Measurements from ENCODE around the gene SAA4. TPM values are rescaled to one million over a fixed set of nuclear protein-coding genes. Genes with fewer than 3 reads are reported as not detected.

SAA4 gene
- total and polyA plus RNA-seq, 9 of the 15 experiments (the other 6 are each of a cell fraction or from before 2014, with no cell fraction given), result not detected

GRCh38 chr11:18193010-18193409 is 43.6 kb downstream of the SAA4 start:
- no peaks in the 10 kb centered on the region for H3K9me1 ChIP-seq (ENCODE audit: control insufficient read depth, insufficient read depth, low read length)
- 0% methylated on average over 4 of the region's 4 CpGs for WGBS (ENCODE audit: insufficient coverage, low coverage, missing lambda C conversion rate)
- H3K4me3 ChIP-seq, result no peak overlapping the region
- intact Hi-C loops (cut with micrococcal nuclease), result no loop called here
- no peak overlapping the region for H3K4me2 ChIP-seq (ENCODE audit: insufficient read depth, low read length)
- H3K79me2 ChIP-seq (ENCODE audit: control insufficient read depth, insufficient read depth, low read length), result no peaks in the 10 kb centered on the region
- H3K4me1 ChIP-seq (replicated peaks in 1 of 2; ENCODE audit: control insufficient read depth in 2 of 2, insufficient read depth in 2 of 2, low read length in 2 of 2), result peaks cover 0 to 6% of the 10 kb centered on the region in 2 experiments; a peak in 1 of 5 replicates
- no peak overlapping the region for H3K9ac ChIP-seq (ENCODE audit: insufficient read depth in 1 of 2, low read depth in 2 of 2, low read length in 2 of 2)
- POLR2A ChIA-PET, result no interaction called here
- in situ Hi-C loops (cut with MboI), result no loop called here
- H2AFZ ChIP-seq (ENCODE audit: low read depth, low read length), result no peak overlapping the region
- peaks cover 11 to 16% of the 10 kb centered on the region in 2 experiments for H3K27me3 ChIP-seq (ENCODE audit: control insufficient read depth in 2 of 2, insufficient read depth in 2 of 2, low read length in 2 of 2)
- no peak for DNase-seq (ENCODE audit: extremely low read depth in 1 of 4, low spot score in 3 of 4)
- ATAC-seq, result no peak
- no TSS peak for BruUV-seq (replicated peaks)
- H3K27ac ChIP-seq (ENCODE audit: extremely low read depth, low read depth, low read length), result no peak overlapping the region
- CTCF ChIA-PET (ENCODE audit: low intra/inter-chr PET ratio), result no interaction called here
- H4K20me1 ChIP-seq (replicated peaks; ENCODE audit: control insufficient read depth, insufficient read depth, low read length), result no peaks in the 10 kb centered on the region
- H3K9me3 ChIP-seq (replicated peaks; ENCODE audit: control insufficient read depth, insufficient read depth, low read depth, low read length), result no peaks in the 10 kb centered on the region
- H3K36me3 ChIP-seq (ENCODE audit: control insufficient read depth, insufficient read depth, low read length), result no peaks in the 10 kb centered on the region
- FAIRE-seq, result no peak
- TF ChIP-seq ZFP1 (CRISPR knock-in tag; IDR thresholded peaks at IDR 0.05) (no peak), KLF10 (CRISPR knock-in tag; IDR thresholded peaks at IDR 0.05) (no peak), E4F1 (CRISPR knock-in tag; IDR thresholded peaks at IDR 0.05; ENCODE audit: borderline replicate concordance) (no peak), L3MBTL2 (IDR thresholded peaks at IDR 0.05) (no peak), ATF1 (CRISPR knock-in tag; IDR thresholded peaks at IDR 0.05) (no peak), ATF1 (tag; IDR thresholded peaks at IDR 0.05) (no peak), GATA2 (CRISPR knock-in tag; IDR thresholded peaks at IDR 0.05) (no peak), ZNF143 (CRISPR knock-in tag; IDR thresholded peaks at IDR 0.05) (no peak), TGIF2 (CRISPR knock-in tag; IDR thresholded peaks at IDR 0.05) (no peak), TFE3 (CRISPR knock-in tag; IDR thresholded peaks at IDR 0.05) (no peak), MXD1 (CRISPR knock-in tag; IDR thresholded peaks at IDR 0.05; ENCODE audit: borderline replicate concordance, poor library complexity, severe bottlenecking) (no peak), ZNF764 (CRISPR knock-in tag; IDR thresholded peaks at IDR 0.05; ENCODE audit: low read depth) (no peak), CEBPZ (IDR thresholded peaks at IDR 0.05; ENCODE audit: borderline replicate concordance, low read depth, low read length) (no peak), MTF1 (CRISPR knock-in tag; IDR thresholded peaks at IDR 0.05; ENCODE audit: borderline replicate concordance) (no peak), ADNP (tag; IDR thresholded peaks at IDR 0.05) (no peak), KDM1A (IDR thresholded peaks at IDR 0.05) (no peak), E2F3 (CRISPR knock-in tag; IDR thresholded peaks at IDR 0.05) (no peak)

Measured in K562 (cell line).